GM12865 (cell line): ENCODE data around the gene ABR.

Source experiments
- DNase-seq: peaks from one replicate; pipeline ENCODE4 v3.0.0; 2010; ENCODE audit warnings: low read depth
- H3K4me3 ChIP-seq: 2 replicates; pipeline ENCODE4 v1.5.1; 2011; ENCODE audit warnings: mild to moderate bottlenecking, low read depth, low read length, control low read depth
- TF ChIP-seq, protein P1 (sequence below): IDR thresholded peaks from 2 replicates; pipeline ENCODE4 v1.5.1; 2011; ENCODE audit warnings: low read length, control low read depth, low read depth, inconsistent platforms; ENCODE audit not compliant: insufficient read depth; ENCODE audit errors: missing control alignments

The ABR gene

DNA sequence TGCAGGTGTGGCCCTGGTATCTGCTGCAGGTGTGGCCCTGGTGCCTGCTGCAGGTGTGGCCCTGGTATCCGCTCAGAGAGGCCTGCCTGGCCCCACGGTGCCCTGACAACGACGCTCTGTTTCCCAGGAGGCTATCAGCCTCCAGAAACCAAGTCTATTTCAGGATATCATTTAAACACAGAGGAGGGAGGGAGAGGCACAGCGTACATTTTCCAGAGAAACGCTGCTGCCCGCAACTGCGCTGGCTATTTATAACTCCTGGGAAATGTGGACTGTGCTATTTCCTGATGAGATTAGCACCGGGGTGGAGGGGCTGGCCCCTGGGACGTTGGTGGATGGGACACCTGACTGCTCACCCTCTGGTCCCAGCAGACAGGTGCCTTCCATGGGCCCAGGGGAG, 160.3 kb downstream of the ABR start:
- TF ChIP-seq, protein P1, sequence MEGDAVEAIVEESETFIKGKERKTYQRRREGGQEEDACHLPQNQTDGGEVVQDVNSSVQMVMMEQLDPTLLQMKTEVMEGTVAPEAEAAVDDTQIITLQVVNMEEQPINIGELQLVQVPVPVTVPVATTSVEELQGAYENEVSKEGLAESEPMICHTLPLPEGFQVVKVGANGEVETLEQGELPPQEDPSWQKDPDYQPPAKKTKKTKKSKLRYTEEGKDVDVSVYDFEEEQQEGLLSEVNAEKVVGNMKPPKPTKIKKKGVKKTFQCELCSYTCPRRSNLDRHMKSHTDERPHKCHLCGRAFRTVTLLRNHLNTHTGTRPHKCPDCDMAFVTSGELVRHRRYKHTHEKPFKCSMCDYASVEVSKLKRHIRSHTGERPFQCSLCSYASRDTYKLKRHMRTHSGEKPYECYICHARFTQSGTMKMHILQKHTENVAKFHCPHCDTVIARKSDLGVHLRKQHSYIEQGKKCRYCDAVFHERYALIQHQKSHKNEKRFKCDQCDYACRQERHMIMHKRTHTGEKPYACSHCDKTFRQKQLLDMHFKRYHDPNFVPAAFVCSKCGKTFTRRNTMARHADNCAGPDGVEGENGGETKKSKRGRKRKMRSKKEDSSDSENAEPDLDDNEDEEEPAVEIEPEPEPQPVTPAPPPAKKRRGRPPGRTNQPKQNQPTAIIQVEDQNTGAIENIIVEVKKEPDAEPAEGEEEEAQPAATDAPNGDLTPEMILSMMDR: no peak
- DNase-seq: no peak
- no peak overlapping the region for H3K4me3 ChIP-seq

DNA sequence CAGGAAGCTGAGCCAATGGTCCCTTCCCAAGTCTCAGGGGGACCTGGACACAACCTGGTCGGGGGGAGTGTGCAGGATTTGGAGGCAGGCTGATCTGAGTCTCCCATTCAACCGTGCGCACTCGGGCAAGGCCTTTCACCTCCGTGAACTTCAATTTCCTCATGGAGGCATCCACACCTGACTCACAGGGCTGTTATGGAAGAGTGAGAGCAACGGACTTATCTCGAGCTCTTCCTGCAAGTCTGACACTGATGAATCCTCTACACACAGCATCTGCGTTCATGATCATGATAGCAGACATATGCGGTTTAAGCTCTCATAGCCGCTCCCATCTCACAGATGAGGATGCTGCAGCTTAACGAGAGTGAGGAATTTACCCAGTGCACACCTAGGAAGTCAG, 161.2 kb downstream of the ABR start:
- no peak overlapping the region for H3K4me3 ChIP-seq
- DNase-seq: no peak
- TF ChIP-seq, protein P1: no peak

DNA sequence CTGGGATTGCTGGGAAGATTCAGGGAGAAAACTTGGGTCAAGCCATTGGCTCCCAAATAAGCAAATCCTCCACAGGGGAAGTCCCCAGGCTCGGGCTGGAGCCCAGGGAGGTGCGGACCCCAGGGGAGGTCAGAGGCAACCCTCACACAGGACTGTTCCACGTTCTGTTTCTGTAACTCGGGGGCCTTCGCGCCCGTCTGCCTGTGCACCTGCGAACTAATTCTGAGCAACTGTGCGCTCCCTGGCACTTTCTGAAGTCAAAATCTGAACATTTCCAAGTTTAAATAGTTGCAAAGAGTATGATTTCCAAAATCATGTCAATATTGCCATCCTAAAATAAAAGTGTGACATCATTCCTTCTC, 166.1 kb downstream of the ABR start:
- TF ChIP-seq, protein P1: no peak
- no peak for DNase-seq

DNA sequence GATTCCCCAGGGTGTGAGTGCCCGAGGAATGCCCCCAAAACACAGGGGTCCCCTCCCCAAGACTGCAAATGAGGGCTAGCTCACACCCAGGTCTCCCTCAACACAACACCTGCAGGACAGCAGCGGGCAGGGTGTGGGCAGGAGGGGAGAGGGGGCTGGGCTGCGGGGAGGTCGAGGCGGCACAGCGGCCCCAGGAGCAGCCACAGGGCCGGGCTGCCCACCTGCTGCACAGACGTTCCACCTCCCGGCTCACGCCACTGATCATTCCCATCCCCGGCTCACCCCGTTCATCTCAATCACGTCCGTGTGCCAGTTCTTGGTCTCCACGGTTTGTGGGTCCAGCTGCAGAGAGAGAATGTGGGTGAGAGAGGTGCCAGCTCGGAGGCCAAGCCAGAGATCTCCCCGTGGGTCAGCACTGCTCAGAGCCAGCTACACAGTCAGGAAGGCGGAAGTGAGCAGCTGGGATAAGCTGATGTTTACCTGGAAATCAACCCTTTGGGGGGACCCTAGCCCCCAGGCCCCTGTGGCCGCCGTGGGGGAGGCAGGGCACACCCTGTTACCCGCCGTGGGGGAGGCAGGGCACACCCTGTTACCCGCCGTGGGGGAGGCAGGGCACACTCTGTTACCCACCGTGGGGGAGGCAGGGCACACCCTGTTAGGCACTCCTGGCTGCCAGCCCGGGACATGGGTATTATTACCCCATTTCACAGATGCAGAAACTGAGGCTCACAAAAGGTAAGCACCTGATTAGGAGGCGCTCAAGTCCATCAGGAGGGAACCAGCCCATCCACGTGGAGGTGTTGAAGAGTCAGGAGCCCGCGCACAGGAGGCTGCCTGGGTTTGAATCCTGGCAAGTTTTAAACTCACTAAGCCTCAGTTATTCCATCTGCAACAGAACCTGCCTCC, 166.7 kb downstream of the ABR start:
- no peak overlapping the region for H3K4me3 ChIP-seq
- TF ChIP-seq, protein P1: no peak
- DNase-seq: no peak

More for the DNA sequence above, 166.1 kb downstream of the ABR start:
- no peak overlapping the region for H3K4me3 ChIP-seq

DNA sequence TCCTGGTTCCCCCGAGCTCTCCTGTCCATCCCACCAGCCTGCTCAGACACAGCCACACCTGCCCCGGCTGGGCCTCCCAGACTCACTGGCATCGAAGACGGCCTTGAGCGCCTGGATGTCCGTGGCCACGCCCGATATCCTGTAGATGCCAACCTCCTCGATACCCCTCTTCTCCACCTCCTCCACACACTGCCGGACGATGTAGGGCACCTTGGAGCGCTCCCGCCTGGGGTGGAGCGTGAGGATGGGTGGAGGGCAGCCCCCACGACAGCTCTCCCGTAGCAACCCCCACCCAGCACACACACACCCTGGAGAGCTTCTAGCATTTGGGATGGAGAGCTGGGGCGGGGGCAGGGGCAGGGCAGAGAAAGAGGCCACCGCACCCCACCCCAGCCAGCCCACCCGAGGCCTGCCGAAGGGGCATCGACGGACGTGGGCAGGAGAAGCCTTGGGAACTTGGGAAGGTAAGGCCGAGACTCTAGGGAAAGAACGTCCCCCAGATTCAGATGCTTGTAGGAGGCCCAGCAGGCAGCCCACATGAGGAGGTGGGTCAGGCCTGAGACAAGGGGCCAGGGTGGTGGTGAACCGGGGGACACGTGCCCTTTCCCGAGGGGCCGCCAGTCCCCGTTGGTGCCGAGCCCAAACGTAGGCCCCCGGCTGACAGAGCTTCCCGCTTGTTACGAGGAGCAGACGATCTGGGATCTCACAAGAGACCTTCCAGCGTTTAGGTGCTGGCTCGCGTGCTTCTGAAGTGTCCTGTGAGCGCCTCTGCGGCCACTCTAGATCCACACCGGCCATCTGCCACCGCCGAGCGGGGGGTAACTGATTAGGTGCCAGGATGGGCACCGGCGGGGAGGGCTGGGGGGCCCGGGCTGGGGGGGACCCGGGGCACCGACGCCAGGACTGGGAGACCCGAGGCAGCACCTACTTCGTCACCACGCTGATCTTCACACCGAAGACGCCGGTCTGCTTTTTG, 167.7 kb downstream of the ABR start:
- TF ChIP-seq, protein P1: no peak
- no peak overlapping the region for H3K4me3 ChIP-seq
- no peak for DNase-seq

DNA sequence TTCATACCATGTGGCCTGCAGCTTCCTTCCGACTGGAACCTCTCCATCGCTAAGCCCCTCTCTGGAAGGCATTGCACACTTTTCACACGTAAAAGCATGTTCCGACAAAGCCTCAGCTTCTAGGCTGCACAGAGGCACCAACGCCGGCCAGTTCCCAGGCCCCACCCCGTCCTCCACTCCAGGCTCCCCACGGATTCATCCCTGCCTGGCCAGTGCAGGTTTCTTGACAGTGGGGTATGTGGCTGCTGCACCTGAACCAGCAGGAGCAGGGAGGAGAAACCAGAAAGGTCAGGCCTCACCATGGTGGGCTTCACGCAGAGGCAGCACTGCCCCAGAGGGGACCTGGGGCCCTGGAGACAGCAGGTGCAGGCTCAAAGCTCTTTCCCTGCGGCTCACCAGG, 168.6 kb downstream of the ABR start:
- TF ChIP-seq, protein P1: no peak
- no peak for DNase-seq
- no peak overlapping the region for H3K4me3 ChIP-seq
